GM12878 (cell line): Measurements from ENCODE around the gene ZDHHC14. TPM values are rescaled to one million over a fixed set of nuclear protein-coding genes. Genes with fewer than 3 reads are reported as not detected.

ENCODE experiments used
- BACH1 ChIP-seq: fragments of 450-650 bp; IDR thresholded peaks from 2 replicates; pipeline ENCODE4 v1.6.1; 2017; ENCODE audit warnings: mild to moderate bottlenecking, borderline replicate concordance
- BHLHE40 ChIP-seq, 2 experiments: fragments of 450-650 bp in 1 of 2; IDR thresholded peaks; 2 replicates each; pipeline ENCODE4 v1.6.1; 2011 to 2017; ENCODE audit warnings: low read depth in 2 of 2, borderline replicate concordance in 1 of 2, improper control_type of control experiment in 1 of 2, low read length in 1 of 2, mild to moderate bottlenecking in 1 of 2
- CREM ChIP-seq: IDR thresholded peaks from 2 replicates; pipeline ENCODE4 v1.6.1; 2014; ENCODE audit warnings: antibody characterized with exemption, low read depth
- EGR1 ChIP-seq, 2 experiments: IDR thresholded peaks; 1 replicate in 1 of 2; 2 replicates in 1 of 2; pipeline ENCODE4 v1.6.1; 2011 to 2012; ENCODE audit warnings: low read depth in 2 of 2, low read length in 2 of 2, borderline replicate concordance in 1 of 2, mild to moderate bottlenecking in 1 of 2, moderate library complexity in 1 of 2
- IKZF1 ChIP-seq: fragments of 450-650 bp; conservative IDR thresholded peaks from 2 replicates; pipeline ENCODE4 v1.6.1; 2017; ENCODE audit warnings: antibody characterized with exemption, mild to moderate bottlenecking
- KLF5 ChIP-seq: fragments of 450-650 bp; IDR thresholded peaks from 2 replicates; pipeline ENCODE4 v1.6.1; 2014; ENCODE audit warnings: mild to moderate bottlenecking; ENCODE audit not compliant: partially characterized antibody
- POLR2A ChIP-seq: IDR thresholded peaks from 2 replicates; pipeline ENCODE4 v1.6.1; 2011; ENCODE audit warnings: low read depth, mild to moderate bottlenecking, low read length
- SP1 ChIP-seq: IDR thresholded peaks from one replicate; pipeline ENCODE4 v1.6.1; 2011; ENCODE audit warnings: low read depth, low read length
- SPI1 ChIP-seq: IDR thresholded peaks from 2 replicates; pipeline ENCODE4 v1.6.1; 2011; ENCODE audit warnings: low read depth, mild to moderate bottlenecking, low read length, moderate library complexity, borderline replicate concordance; ENCODE audit not compliant: insufficient read depth
- STAT1 ChIP-seq: fragments of 450-650 bp; conservative IDR thresholded peaks from 2 replicates; pipeline ENCODE4 v1.6.1; 2014; ENCODE audit warnings: antibody characterized with exemption, mild to moderate bottlenecking
- TAF1 ChIP-seq: IDR thresholded peaks from 2 replicates; pipeline ENCODE4 v1.6.1; 2011; ENCODE audit warnings: mild to moderate bottlenecking, low read depth, low read length, borderline replicate concordance
- ZNF24 ChIP-seq: fragments of 450-650 bp; IDR thresholded peaks from 2 replicates; pipeline ENCODE4 v1.6.1; 2017; ENCODE audit warnings: antibody characterized with exemption, mild to moderate bottlenecking
- ZSCAN29 ChIP-seq: fragments of 450-650 bp; IDR thresholded peaks from 2 replicates; pipeline ENCODE4 v1.6.1; 2017; ENCODE audit warnings: mild to moderate bottlenecking, moderate library complexity
- polyA plus RNA-seq, 11 experiments: library from polyadenylated mRNA; depleted of rRNA in 4 of 11; unstranded in 6 of 11; stranded (reverse) in 5 of 11; fragments of >200 nt; fragmentation: Nextera tagmentation in 4 of 11; fragmentation: Illumina TruSeq in 1 of 11; extraction: Ambion mirVana in 4 of 11; extraction: Trizol in 1 of 11; gene quantifications; 1 replicate in 1 of 11; 2 replicates in 10 of 11; pipeline versions ENCODE4 v1.2.1 to v1.2.3, GENCODE V29; 2011 to 2016; ENCODE audit warnings: inconsistent platforms in 2 of 11, missing spikeins in 2 of 11, low read depth in 1 of 11
- total RNA-seq, 4 experiments: library from RNA; depleted of rRNA in 3 of 4; stranded (reverse); fragments of >200 nt in 3 of 4; fragmentation: Illumina TruSeq in 1 of 4; extraction: Trizol in 1 of 4; gene quantifications; 2 replicates each; pipeline versions ENCODE4 v1.2.1 to v1.2.3, GENCODE V29; 2013 to 2021
- TF ChIP-seq, protein P1 (sequence below): fragments of 450-650 bp; IDR thresholded peaks from 2 replicates; pipeline ENCODE4 v1.6.1; 2018; ENCODE audit warnings: borderline replicate concordance, mild to moderate bottlenecking; ENCODE audit not compliant: partially characterized antibody
- TF ChIP-seq, protein P2 (sequence below): fragments of 450-650 bp; IDR thresholded peaks from 2 replicates; pipeline ENCODE4 v1.6.1; 2017; ENCODE audit warnings: borderline replicate concordance

The ZDHHC14 gene
- total and polyA plus RNA-seq, 10 of the 15 experiments (the other 5 are each of a cell fraction or from before 2014, with no cell fraction given) = 0.15 to 16.0 (median 0.76) TPM; not detected in 1

DNA sequence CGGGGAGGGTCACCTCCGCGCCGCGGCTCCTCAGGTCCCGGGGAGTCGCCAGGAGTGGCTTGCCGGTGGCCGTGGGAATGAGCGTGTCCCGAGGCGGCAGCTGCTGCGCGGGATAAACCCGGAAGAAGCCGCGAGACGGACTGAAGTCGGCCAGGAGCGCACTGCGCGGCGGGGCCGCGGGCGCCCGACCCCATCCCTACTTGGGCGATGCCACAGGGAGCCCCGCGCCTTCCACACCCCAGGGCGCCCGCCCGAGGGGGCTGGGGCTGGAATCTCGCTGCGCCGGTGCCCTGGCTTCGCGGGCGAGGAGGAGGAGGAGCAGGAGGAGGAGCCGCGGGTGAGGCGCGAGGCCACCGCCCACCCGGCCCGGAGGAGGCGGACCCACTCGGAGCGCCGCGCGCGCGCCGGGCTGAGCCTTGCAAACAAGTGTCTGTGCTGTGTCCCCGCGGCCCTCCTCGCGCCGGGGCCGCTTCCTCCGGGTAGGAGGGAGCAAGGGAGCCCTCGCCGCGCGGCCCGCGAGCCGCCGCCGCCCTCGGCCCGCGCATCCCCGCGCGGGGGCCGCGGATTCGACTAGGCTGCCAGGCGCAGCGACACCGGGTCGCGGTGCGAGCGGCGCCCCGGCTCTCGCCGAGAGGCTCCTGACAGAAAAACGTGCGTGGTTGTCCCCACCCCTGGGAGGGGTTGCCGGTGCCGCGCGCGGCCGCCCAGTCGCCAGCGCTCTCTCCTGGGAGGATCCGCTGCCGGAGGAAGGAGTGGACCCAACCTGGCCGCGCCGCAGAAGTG lies at the start of gene ZDHHC14 (continued):
- TF ChIP-seq STAT1 (0 out of 2 replicates have a peak, but pooled peaks have one; percentile 38), TAF1 (no peak), KLF5 (peak; percentile 30), ZSCAN29 (0 out of 2 replicates have a peak, but pooled peaks have one; percentile 16), SP1 (no peak), EGR1 (IDR thresholded peaks at IDR 0.05; ENCODE audit: borderline replicate concordance in 1 of 2, low read depth in 2 of 2, low read length in 2 of 2) (peak in 1 of 2 experiments; percentile 51; a peak in 1 of 3 replicates), IKZF1 (peak; percentile 80), CREM (no peak; the same call in 1 of the 2 replicates), SPI1 (no peak), BACH1 (peak; percentile 97), POLR2A (peak; percentile 79), BHLHE40 (IDR thresholded peaks at IDR 0.05; ENCODE audit: borderline replicate concordance in 1 of 2, low read depth in 2 of 2, low read length in 1 of 2) (peak; percentile 53 to 90), ZNF24 (0 out of 2 replicates have a peak, but pooled peaks have one; percentile 14)
- TF ChIP-seq, protein P1, sequence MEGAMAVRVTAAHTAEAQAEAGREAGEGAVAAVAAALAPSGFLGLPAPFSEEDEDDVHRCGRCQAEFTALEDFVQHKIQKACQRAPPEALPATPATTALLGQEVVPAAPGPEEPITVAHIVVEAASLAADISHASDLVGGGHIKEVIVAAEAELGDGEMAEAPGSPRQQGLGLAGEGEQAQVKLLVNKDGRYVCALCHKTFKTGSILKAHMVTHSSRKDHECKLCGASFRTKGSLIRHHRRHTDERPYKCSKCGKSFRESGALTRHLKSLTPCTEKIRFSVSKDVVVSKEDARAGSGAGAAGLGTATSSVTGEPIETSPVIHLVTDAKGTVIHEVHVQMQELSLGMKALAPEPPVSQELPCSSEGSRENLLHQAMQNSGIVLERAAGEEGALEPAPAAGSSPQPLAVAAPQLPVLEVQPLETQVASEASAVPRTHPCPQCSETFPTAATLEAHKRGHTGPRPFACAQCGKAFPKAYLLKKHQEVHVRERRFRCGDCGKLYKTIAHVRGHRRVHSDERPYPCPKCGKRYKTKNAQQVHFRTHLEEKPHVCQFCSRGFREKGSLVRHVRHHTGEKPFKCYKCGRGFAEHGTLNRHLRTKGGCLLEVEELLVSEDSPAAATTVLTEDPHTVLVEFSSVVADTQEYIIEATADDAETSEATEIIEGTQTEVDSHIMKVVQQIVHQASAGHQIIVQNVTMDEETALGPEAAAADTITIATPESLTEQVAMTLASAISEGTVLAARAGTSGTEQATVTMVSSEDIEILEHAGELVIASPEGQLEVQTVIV = peak; percentile 62
- TF ChIP-seq, protein P2, sequence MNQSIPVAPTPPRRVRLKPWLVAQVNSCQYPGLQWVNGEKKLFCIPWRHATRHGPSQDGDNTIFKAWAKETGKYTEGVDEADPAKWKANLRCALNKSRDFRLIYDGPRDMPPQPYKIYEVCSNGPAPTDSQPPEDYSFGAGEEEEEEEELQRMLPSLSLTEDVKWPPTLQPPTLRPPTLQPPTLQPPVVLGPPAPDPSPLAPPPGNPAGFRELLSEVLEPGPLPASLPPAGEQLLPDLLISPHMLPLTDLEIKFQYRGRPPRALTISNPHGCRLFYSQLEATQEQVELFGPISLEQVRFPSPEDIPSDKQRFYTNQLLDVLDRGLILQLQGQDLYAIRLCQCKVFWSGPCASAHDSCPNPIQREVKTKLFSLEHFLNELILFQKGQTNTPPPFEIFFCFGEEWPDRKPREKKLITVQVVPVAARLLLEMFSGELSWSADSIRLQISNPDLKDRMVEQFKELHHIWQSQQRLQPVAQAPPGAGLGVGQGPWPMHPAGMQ = no peak
